Neural cell (in vitro differentiated cells): ENCODE data around the gene NAGLU. TPM values are rescaled to one million over a fixed set of nuclear protein-coding genes. Genes with fewer than 3 reads are reported as not detected.
"Not testable (repeated sequence)": the region's sequence is repeated elsewhere in the genome, so short reads cannot be mapped to it uniquely, and the experiment has no call there.

Source experiments
- H2AFZ ChIP-seq: fragments of 200-600, 300-800 bp; sonication (generic), shearing (Covaris generic); 2 replicates; pipeline ENCODE4 v1.6.0; 2014; ENCODE audit warnings: low read depth, mild to moderate bottlenecking, antibody characterized with exemption, low read length, moderate library complexity
- H3F3A ChIP-seq: fragments of 200-600 bp; shearing (Covaris generic); 2 replicates; pipeline ENCODE4 v1.6.1; 2016; ENCODE audit warnings: mild to moderate bottlenecking, moderate library complexity, mixed read lengths, antibody characterized with exemption, low read length; ENCODE audit not compliant: insufficient read depth, poor library complexity, severe bottlenecking
- H3K27ac ChIP-seq: fragments of 200-600, 300-800 bp; sonication (generic), shearing (Covaris generic); 2 replicates; pipeline ENCODE4 v1.5.1; 2014; ENCODE audit warnings: mild to moderate bottlenecking, low read length, moderate library complexity
- H3K27me3 ChIP-seq: fragments of 300-800, 200-600 bp; sonication (generic), shearing (Covaris generic); 2 replicates; pipeline ENCODE4 v1.6.0; 2014; ENCODE audit warnings: mild to moderate bottlenecking, low read depth, low read length, moderate library complexity; ENCODE audit not compliant: insufficient read depth
- H3K36me3 ChIP-seq: fragments of 300-800, 200-600 bp; sonication (generic), shearing (Covaris generic); 2 replicates; pipeline ENCODE4 v1.5.1; 2014; ENCODE audit warnings: mild to moderate bottlenecking, antibody characterized with exemption, low read length, moderate library complexity; ENCODE audit not compliant: insufficient read depth
- H3K4me2 ChIP-seq: fragments of 300-800, 200-600 bp; sonication (generic), shearing (Covaris generic); 2 replicates; pipeline ENCODE4 v1.6.0; 2014; ENCODE audit warnings: mild to moderate bottlenecking, low read length
- H3K4me3 ChIP-seq: fragments of 300-800, 200-600 bp; sonication (generic), shearing (Covaris generic); 2 replicates; pipeline ENCODE4 v1.5.1; 2014; ENCODE audit warnings: mild to moderate bottlenecking, low read length, moderate library complexity
- H3K79me2 ChIP-seq: fragments of 200-600 bp; shearing (Covaris generic); replicated peaks from 2 replicates; pipeline ENCODE4 v1.6.0; 2014; ENCODE audit warnings: mild to moderate bottlenecking, low read length, moderate library complexity; ENCODE audit not compliant: insufficient read depth
- H3K9ac ChIP-seq: fragments of 300-800, 200-600 bp; sonication (generic), shearing (Covaris generic); 2 replicates; pipeline ENCODE4 v1.6.1; 2016; ENCODE audit warnings: mild to moderate bottlenecking, low read length, mixed read lengths
- H3K9me2 ChIP-seq: fragments of 200-600 bp; shearing (Covaris generic); 2 replicates; pipeline ENCODE4 v1.6.1; 2016; ENCODE audit warnings: mild to moderate bottlenecking, low read length, mixed read lengths; ENCODE audit not compliant: insufficient read depth
- H3K9me3 ChIP-seq: fragments of 200-600, 300-800 bp; sonication (generic), shearing (Covaris generic); 2 replicates; pipeline ENCODE4 v1.6.1; 2016; ENCODE audit warnings: mild to moderate bottlenecking, mixed run types, low read length, moderate library complexity, mixed read lengths
- H4K20me1 ChIP-seq: fragments of 200-600 bp; shearing (Covaris generic); 2 replicates; pipeline ENCODE4 v1.6.1; 2016; ENCODE audit warnings: mild to moderate bottlenecking, mixed run types; ENCODE audit not compliant: insufficient read depth
- CTCF ChIP-seq: fragments of 450-650 bp; IDR thresholded peaks from 2 replicates; pipeline ENCODE4 v1.5.1; 2014; ENCODE audit warnings: antibody characterized with exemption, mild to moderate bottlenecking, moderate library complexity; ENCODE audit not compliant: poor library complexity, severe bottlenecking
- EP300 ChIP-seq: fragments of 450-650 bp; conservative IDR thresholded peaks from 2 replicates; pipeline ENCODE4 v1.6.1; 2014; ENCODE audit warnings: antibody characterized with exemption, mild to moderate bottlenecking, moderate library complexity; ENCODE audit not compliant: poor library complexity, severe bottlenecking
- EZH2 ChIP-seq: fragments of 200-600, 300-800 bp; shearing (Covaris generic), sonication (generic); IDR thresholded peaks from 2 replicates; pipeline ENCODE4 v1.6.1; 2014; ENCODE audit warnings: antibody characterized with exemption, low read length, borderline replicate concordance, mild to moderate bottlenecking; ENCODE audit not compliant: insufficient read depth, poor library complexity, severe bottlenecking
- MXI1 ChIP-seq: fragments of 450-650 bp; conservative IDR thresholded peaks from 2 replicates; pipeline ENCODE4 v1.6.1; 2014; ENCODE audit warnings: antibody characterized with exemption, mild to moderate bottlenecking; ENCODE audit not compliant: poor library complexity, severe bottlenecking
- POLR2AphosphoS5 ChIP-seq: IDR thresholded peaks from 2 replicates; pipeline ENCODE4 v1.6.1; 2012
- RAD21 ChIP-seq: fragments of 450-650 bp; conservative IDR thresholded peaks from 2 replicates; pipeline ENCODE4 v1.6.1; 2014; ENCODE audit warnings: antibody characterized with exemption, mild to moderate bottlenecking, moderate library complexity
- REST ChIP-seq: IDR thresholded peaks from 2 replicates; pipeline ENCODE4 v1.6.1; 2012; ENCODE audit warnings: borderline replicate concordance
- SMC3 ChIP-seq: fragments of 450-650 bp; conservative IDR thresholded peaks from 2 replicates; pipeline ENCODE4 v1.6.1; 2014; ENCODE audit warnings: antibody characterized with exemption, mild to moderate bottlenecking, moderate library complexity; ENCODE audit not compliant: poor library complexity
- TAF1 ChIP-seq: IDR thresholded peaks from 2 replicates; pipeline ENCODE4 v1.6.1; 2012; ENCODE audit warnings: low read depth
- polyA plus RNA-seq: library from polyadenylated mRNA; depleted of rRNA; stranded (reverse); fragments of >200 nt; gene quantifications from 2 replicates; pipeline ENCODE4 v1.2.3, GENCODE V29; 2014

NAGLU gene
- polyA plus RNA-seq, 1 donor from 2014 or later = 12.1 TPM

GRCh38 chr17:42548993-42549755 lies 13.1 kb downstream of the NAGLU start:
- Histone ChIP-seq H3K79me2 (no peaks in the 10 kb centered on the region), H3K9ac (no peak overlapping the region), H4K20me1 (no peaks in the 10 kb centered on the region), H3K27me3 (no peaks in the 10 kb centered on the region), H3K9me3 (no peaks in the 10 kb centered on the region), H3K9me2 (no peaks in the 10 kb centered on the region), H3K27ac (no peak overlapping the region), H3K4me2 (no peak overlapping the region), H2AFZ (no peak overlapping the region), H3K36me3 (no peaks in the 10 kb centered on the region), H3F3A (no peaks in the 10 kb centered on the region), H3K4me3 (no peak overlapping the region)
- TF ChIP-seq RAD21 = no peak
- no peak for TF ChIP-seq SMC3
- no peak for TF ChIP-seq MXI1
- no peak for TF ChIP-seq TAF1
- TF ChIP-seq REST = no peak
- no peak for TF ChIP-seq EZH2
- no peak for TF ChIP-seq POLR2AphosphoS5
- TF ChIP-seq EP300 = no peak
- TF ChIP-seq CTCF = no peak

GRCh38 chr17:42552736-42553135 lies 16.7 kb downstream of the NAGLU start, which contains the start of gene HSD17B1:
Gene HSD17B1 (plus strand): TSS chr17:42552923. CDS start chr17:42552934, 11 bp downstream.
- not testable (repeated sequence) for H2AFZ ChIP-seq, H3K4me2 ChIP-seq, H3K9me3 ChIP-seq, H3K27me3 ChIP-seq, H3K9me2 ChIP-seq, H3K27ac ChIP-seq, H4K20me1 ChIP-seq, H3K79me2 ChIP-seq, H3K36me3 ChIP-seq, H3F3A ChIP-seq, H3K9ac ChIP-seq
- peak within 1 kb of the TSS; percentile 85 for H3K4me3 ChIP-seq
